ENCODE data around the gene F8. TPM values are rescaled to one million over a fixed set of nuclear protein-coding genes. Genes with fewer than 3 reads are reported as not detected.

F8 gene
- total RNA-seq, 4 donors from 2014 or later, result 7.2 to 28.4 (median 14.6) TPM

GRCh38 chrX:154804957-154805695 lies 217.4 kb downstream of the F8 start, which contains the start of gene MPP1:
Gene MPP1, minus strand, starts transcription at chrX:154805485. Its CDS starts 112 bp downstream, at chrX:154805373.
- TF ChIP-seq POLR2A (IDR thresholded peaks at IDR 0.05), result peak in 1 of 2 donors; percentile 39
- TF ChIP-seq EP300 (IDR thresholded peaks at IDR 0.05), result peak in 1 of 2 donors; percentile 19
- no peak for TF ChIP-seq CTCF (IDR thresholded peaks at IDR 0.05)
- DNase-seq (ENCODE audit: low spot score in 2 of 2), result peak; percentile 23 to 43
- H3K36me3 ChIP-seq, result no peaks in the 10 kb centered on the region
- peak within 1 kb of the TSS in 3 of 4 donors; percentile 72 to 76 (median 75) for H3K27ac ChIP-seq
- peaks cover 0 to 12% (median 1%) of the 10 kb centered on the region in 4 donors for H3K4me1 ChIP-seq
- H3K4me3 ChIP-seq, result peak within 1 kb of the TSS; percentile 29 to 67 (median 50)
- no peaks in the 10 kb centered on the region for H3K9me3 ChIP-seq
- no peaks in the 10 kb centered on the region for H3K27me3 ChIP-seq
- 20 to 41% methylated on average over 1 to 57 of the region's 65 CpGs for WGBS, 2 donors

GRCh38 chrX:154804261-154804956 lies 218.1 kb downstream of the F8 start:
- H3K27ac ChIP-seq, result peak overlapping the region in 3 of 4 donors; percentile 67 to 76 (median 75)
- no peak for DNase-seq (ENCODE audit: low spot score in 2 of 2)
- H3K9me3 ChIP-seq, result no peaks in the 10 kb centered on the region
- H3K36me3 ChIP-seq, result no peaks in the 10 kb centered on the region
- H3K4me3 ChIP-seq, result peak overlapping the region; percentile 29 to 67 (median 50)
- H3K27me3 ChIP-seq, result no peaks in the 10 kb centered on the region
- 38 to 43% methylated on average over 5 to 7 of the region's 7 CpGs for whole genome bisulfite sequencing, 2 donors
- TF ChIP-seq CTCF (IDR thresholded peaks at IDR 0.05) (no peak), POLR2A (IDR thresholded peaks at IDR 0.05) (no peak), EP300 (IDR thresholded peaks at IDR 0.05) (no peak)
- H3K4me1 ChIP-seq, result peaks cover 0 to 19% (median 3%) of the 10 kb centered on the region in 4 donors

GRCh38 chrX:154802947-154803346 lies 219.6 kb downstream of the F8 start:
- Histone ChIP-seq H3K27me3 (no peaks in the 10 kb centered on the region), H3K9me3 (no peaks in the 10 kb centered on the region), H3K4me1 (peaks cover 0 to 19% (median 3%) of the 10 kb centered on the region in 4 donors), H3K4me3 (no peak overlapping the region), H3K36me3 (no peaks in the 10 kb centered on the region), H3K27ac (no peak overlapping the region)
- 66 to 69% methylated on average over 2 of the region's 2 CpGs for WGBS, 2 donors
- TF ChIP-seq CTCF (IDR thresholded peaks at IDR 0.05) (no peak), EP300 (IDR thresholded peaks at IDR 0.05) (no peak), POLR2A (IDR thresholded peaks at IDR 0.05) (no peak)
- no peak for DNase-seq (ENCODE audit: low spot score in 2 of 2)

GRCh38 chrX:154800478-154801210 lies 221.9 kb downstream of the F8 start:
- H3K27ac ChIP-seq, result peak overlapping the region in 2 of 4 donors; percentile 16 to 39
- DNase-seq (ENCODE audit: low spot score in 2 of 2), result no peak

More at GRCh38 chrX:154800478-154801210, 221.9 kb downstream of the F8 start:
- no peaks in the 10 kb centered on the region for H3K36me3 ChIP-seq
- WGBS, 2 donors, result 79 to 81% methylated on average over 8 of the region's 8 CpGs
- H3K4me3 ChIP-seq, result no peak overlapping the region
- H3K27me3 ChIP-seq, result no peaks in the 10 kb centered on the region
- H3K4me1 ChIP-seq, result peaks cover 0 to 14% (median 3%) of the 10 kb centered on the region in 4 donors
- no peaks in the 10 kb centered on the region for H3K9me3 ChIP-seq
- TF ChIP-seq EP300 (IDR thresholded peaks at IDR 0.05), result peak in 1 of 2 donors; percentile 22
- TF ChIP-seq CTCF (IDR thresholded peaks at IDR 0.05), result no peak
